Endothelial cell (in vitro differentiated cells): Measurements from ENCODE around the gene VSTM2L. TPM values are rescaled to one million over a fixed set of nuclear protein-coding genes. Genes with fewer than 3 reads are reported as not detected.

Experiments used
- DNase-seq: peaks from one replicate; pipeline ENCODE4 v3.0.0; 2021; ENCODE audit warnings: low spot score
- H3K27ac Mint-ChIP-seq: one replicate; pipeline ENCODE4 v1.8.0; 2021; ENCODE audit warnings: mixed read lengths, inconsistent platforms; ENCODE audit not compliant: unreplicated experiment
- H3K27me3 Mint-ChIP-seq: one replicate; pipeline ENCODE4 v1.8.0; 2021; ENCODE audit warnings: mild to moderate bottlenecking, moderate library complexity, mixed read lengths, inconsistent platforms; ENCODE audit not compliant: unreplicated experiment
- H3K36me3 Mint-ChIP-seq: one replicate; pipeline ENCODE4 v1.8.0; 2021; ENCODE audit warnings: mild to moderate bottlenecking, low read depth, mixed read lengths, inconsistent platforms; ENCODE audit not compliant: unreplicated experiment
- H3K4me1 Mint-ChIP-seq: one replicate; pipeline ENCODE4 v1.8.0; 2021; ENCODE audit warnings: mild to moderate bottlenecking, mixed read lengths, inconsistent platforms; ENCODE audit not compliant: unreplicated experiment
- H3K4me3 Mint-ChIP-seq: one replicate; pipeline ENCODE4 v1.8.0; 2021; ENCODE audit warnings: mild to moderate bottlenecking, mixed read lengths, inconsistent platforms; ENCODE audit not compliant: unreplicated experiment
- H3K9me3 Mint-ChIP-seq: one replicate; pipeline ENCODE4 v1.8.0; 2021; ENCODE audit warnings: mixed read lengths, inconsistent platforms; ENCODE audit not compliant: unreplicated experiment
- total RNA-seq: library from RNA; stranded (reverse); fragmentation: NEBNext Ultra II Directional; extraction: Animal tissue kit (Norgen Biotek cat#: 25700); gene quantifications from one replicate; pipeline ENCODE4 v1.2.1, GENCODE V29; 2021; ENCODE audit not compliant: unreplicated experiment
- TF ChIP-seq, protein P1 (sequence below): fragments of 200-600 bp; sonication (generic); IDR thresholded peaks from one replicate; pipeline ENCODE4 v1.5.0; 2021; ENCODE audit warnings: antibody characterized with exemption; ENCODE audit not compliant: unreplicated experiment

Gene VSTM2L
- total RNA-seq, 1 donor from 2014 or later = 1.6 TPM

GRCh38 chr20:37911838-37912281 is 8.9 kb downstream of the VSTM2L start:
- H3K4me3 Mint-ChIP-seq = no peak overlapping the region
- H3K36me3 Mint-ChIP-seq = no peaks in the 10 kb centered on the region
- H3K27ac Mint-ChIP-seq = no peak overlapping the region
- no peaks in the 10 kb centered on the region for H3K9me3 Mint-ChIP-seq
- peaks cover 16% of the 10 kb centered on the region for H3K27me3 Mint-ChIP-seq
- no peak for DNase-seq
- TF ChIP-seq, protein P1, sequence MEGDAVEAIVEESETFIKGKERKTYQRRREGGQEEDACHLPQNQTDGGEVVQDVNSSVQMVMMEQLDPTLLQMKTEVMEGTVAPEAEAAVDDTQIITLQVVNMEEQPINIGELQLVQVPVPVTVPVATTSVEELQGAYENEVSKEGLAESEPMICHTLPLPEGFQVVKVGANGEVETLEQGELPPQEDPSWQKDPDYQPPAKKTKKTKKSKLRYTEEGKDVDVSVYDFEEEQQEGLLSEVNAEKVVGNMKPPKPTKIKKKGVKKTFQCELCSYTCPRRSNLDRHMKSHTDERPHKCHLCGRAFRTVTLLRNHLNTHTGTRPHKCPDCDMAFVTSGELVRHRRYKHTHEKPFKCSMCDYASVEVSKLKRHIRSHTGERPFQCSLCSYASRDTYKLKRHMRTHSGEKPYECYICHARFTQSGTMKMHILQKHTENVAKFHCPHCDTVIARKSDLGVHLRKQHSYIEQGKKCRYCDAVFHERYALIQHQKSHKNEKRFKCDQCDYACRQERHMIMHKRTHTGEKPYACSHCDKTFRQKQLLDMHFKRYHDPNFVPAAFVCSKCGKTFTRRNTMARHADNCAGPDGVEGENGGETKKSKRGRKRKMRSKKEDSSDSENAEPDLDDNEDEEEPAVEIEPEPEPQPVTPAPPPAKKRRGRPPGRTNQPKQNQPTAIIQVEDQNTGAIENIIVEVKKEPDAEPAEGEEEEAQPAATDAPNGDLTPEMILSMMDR = no peak
- H3K4me1 Mint-ChIP-seq = peaks cover 27% of the 10 kb centered on the region

DNA sequence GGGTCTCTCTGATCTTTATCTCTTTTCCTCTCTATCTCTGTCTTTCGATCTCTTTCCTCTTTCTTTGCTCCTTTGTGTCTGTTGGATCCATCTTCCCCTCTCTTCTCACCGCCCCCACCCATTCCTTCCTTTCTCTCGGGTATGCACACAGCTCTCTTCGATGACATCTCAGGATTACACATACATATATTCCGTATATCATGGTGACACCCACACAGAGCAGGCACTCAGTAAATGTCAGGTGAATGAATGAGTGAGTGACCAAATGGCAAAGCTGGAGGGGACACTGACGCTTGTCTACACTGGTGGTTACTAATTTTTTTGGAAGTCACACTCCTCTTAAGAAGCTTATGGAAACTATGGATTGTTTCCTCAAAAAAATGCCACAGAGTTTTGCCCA is 9.9 kb downstream of the VSTM2L start:
- Mint-ChIP-seq H3K27ac (no peak overlapping the region), H3K36me3 (no peaks in the 10 kb centered on the region), H3K9me3 (no peaks in the 10 kb centered on the region), H3K27me3 (peaks cover 17% of the 10 kb centered on the region), H3K4me1 (peaks cover 33% of the 10 kb centered on the region), H3K4me3 (no peak overlapping the region)
- DNase-seq = no peak
- TF ChIP-seq, protein P1 = no peak

DNA sequence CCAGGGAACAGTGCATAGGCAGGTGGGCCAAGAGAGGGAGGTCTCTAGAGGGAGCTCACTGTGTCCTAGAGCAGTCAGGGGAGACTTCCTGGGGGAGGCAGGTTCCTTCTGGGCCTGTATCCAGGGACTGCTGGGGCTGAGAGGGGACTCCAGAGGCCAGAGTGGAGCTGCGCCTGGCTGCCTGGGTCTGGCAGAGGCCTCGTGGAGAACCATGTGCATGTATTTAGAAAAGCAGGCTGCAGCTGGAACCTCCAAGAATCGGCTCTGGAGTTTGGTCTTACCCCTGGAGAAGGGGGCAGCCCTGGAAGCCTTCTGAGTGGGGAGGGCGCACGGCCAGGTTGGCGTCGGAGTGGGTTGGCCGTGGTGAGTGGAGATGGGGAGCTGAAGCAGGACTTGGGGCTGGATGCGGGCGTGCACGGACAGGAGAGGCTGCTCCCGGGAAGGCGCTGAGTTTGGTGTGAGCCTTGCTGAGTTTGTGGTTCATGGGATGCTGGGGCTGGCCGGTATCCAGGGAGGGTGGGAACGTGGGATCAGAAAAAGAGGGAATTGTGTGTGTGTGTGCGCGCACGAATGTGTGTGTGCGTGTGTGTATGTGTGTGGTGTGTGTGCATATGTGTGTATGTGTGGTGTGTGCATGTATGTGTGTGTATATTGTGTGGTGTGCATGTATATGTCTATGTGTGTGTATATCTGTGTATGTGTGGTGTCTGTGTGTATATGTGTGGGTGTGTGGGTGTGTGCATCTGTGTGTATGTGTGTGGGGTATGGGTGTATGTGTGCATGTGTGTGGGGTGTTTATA is 10.8 kb downstream of the VSTM2L start:
- Mint-ChIP-seq H3K27me3 (peaks cover 17% of the 10 kb centered on the region), H3K9me3 (no peaks in the 10 kb centered on the region), H3K4me3 (peak overlapping the region; percentile 85), H3K36me3 (no peaks in the 10 kb centered on the region), H3K27ac (peak overlapping the region; percentile 81), H3K4me1 (peaks cover 35% of the 10 kb centered on the region)
- TF ChIP-seq, protein P1 = no peak
- DNase-seq = no peak

DNA sequence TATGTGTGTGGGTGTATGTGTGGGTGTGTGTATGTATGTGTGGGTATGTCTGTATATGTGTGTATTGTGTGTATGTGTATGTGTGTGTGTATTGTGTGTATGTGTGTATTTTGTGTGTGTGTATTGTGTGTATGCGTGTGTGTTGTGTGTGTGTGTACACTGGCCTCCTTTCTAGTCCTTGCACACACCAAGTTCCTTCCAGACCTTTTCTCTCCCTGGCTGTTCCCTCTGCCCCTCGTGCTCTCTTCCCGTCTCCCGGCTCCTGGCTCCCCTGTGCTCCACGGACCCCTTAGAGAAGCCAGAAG is 11.4 kb downstream of the VSTM2L start:
- Mint-ChIP-seq H3K27ac (peak overlapping the region; percentile 81), H3K27me3 (peaks cover 17% of the 10 kb centered on the region), H3K4me1 (peaks cover 35% of the 10 kb centered on the region), H3K36me3 (no peaks in the 10 kb centered on the region), H3K4me3 (peak overlapping the region; percentile 85), H3K9me3 (no peaks in the 10 kb centered on the region)
- no peak for DNase-seq
- TF ChIP-seq, protein P1 = no peak

GRCh38 chr20:37914672-37915433 is 11.9 kb downstream of the VSTM2L start:
- Mint-ChIP-seq H3K9me3 (no peaks in the 10 kb centered on the region), H3K4me3 (peak overlapping the region; percentile 85), H3K36me3 (no peaks in the 10 kb centered on the region), H3K27me3 (peaks cover 17% of the 10 kb centered on the region), H3K27ac (peak overlapping the region; percentile 75), H3K4me1 (peaks cover 35% of the 10 kb centered on the region)
- TF ChIP-seq, protein P1 = no peak
- DNase-seq = peak; percentile 52
